Sciatic nerve (tissue), 2 donors: ENCODE measurements around the gene SLC9B1. TPM values are rescaled to one million over a fixed set of nuclear protein-coding genes. Genes with fewer than 3 reads are reported as not detected.
A peak's percentile ranks its signal among the peaks of the same experiment; 100 is the strongest.

Experiments used
- ATAC-seq: fragments of 200-7000 bp; cut with Tn5 transposase; one replicate; pipeline ENCODE4 v1.9.1; 2020; ENCODE audit warnings: mild to moderate bottlenecking, moderate library complexity
- DNase-seq: peaks from one replicate; pipeline ENCODE4 v3.0.0-alpha.2; 2020; ENCODE audit warnings: low spot score
- intact Hi-C: fragments of 100-400 bp; cut with DNase I; formaldehyde crosslinking; loops from one replicate; pipeline ENCODE4 v1.14.2; 2022
- total RNA-seq: library from RNA; stranded (reverse); fragmentation: NEBNext Ultra II Directional; extraction: Animal tissue kit (Norgen Biotek cat#: 25700); gene quantifications from one replicate; pipeline ENCODE4 v1.2.1, GENCODE V29; 2021
- donor health status: DM: no; HTN: no; CAD: no.
- donor health status: DM: no; HTN: no; CAD: no.

Gene SLC9B1
- 3.7 TPM for total RNA-seq

- ATAC-seq (peak; percentile 100), DNase-seq (peak; percentile 98)
- intact Hi-C loops, result no loop called here
Observed at GRCh38 chr4:103019308-103020124, at the start of gene SLC9B1. SLC9B1 (minus strand) TSS chr4:103019705; CDS start chr4:102991711, 27,994 bp downstream.

- DNase-seq, result no peak
- intact Hi-C loops, result no loop called here
- ATAC-seq, result no peak
Observed at GRCh38 chr4:103067841-103068547, 48.5 kb upstream of the SLC9B1 start.

- intact Hi-C loops, result no loop called here
- no peak for ATAC-seq
- no peak for DNase-seq
Observed at GRCh38 chr4:103060453-103061148, 41.1 kb upstream of the SLC9B1 start.

- ATAC-seq, result peak; percentile 84
- DNase-seq, result no peak
- intact Hi-C loops, result no loop called here
Observed at GRCh38 chr4:103054030-103054429, 34.5 kb upstream of the SLC9B1 start.

GRCh38 chr4:103052779-103053178 is 33.3 kb upstream of the SLC9B1 start:
- ATAC-seq (peak; percentile 72), DNase-seq (no peak)
- intact Hi-C loops, result no loop called here

- DNase-seq, result no peak
- intact Hi-C loops, result no loop called here
- no peak for ATAC-seq
Observed at GRCh38 chr4:103052145-103052544, 32.6 kb upstream of the SLC9B1 start.

GRCh38 chr4:103050736-103051436 is 31.4 kb upstream of the SLC9B1 start:
- ATAC-seq (no peak), DNase-seq (no peak)
- intact Hi-C loops, result no loop called here

GRCh38 chr4:103046416-103047290 is 27.1 kb upstream of the SLC9B1 start:
- peak; percentile 76 for ATAC-seq
- intact Hi-C loops, result no loop called here
- no peak for DNase-seq

- intact Hi-C loops, result no loop called here
- DNase-seq (no peak), ATAC-seq (no peak)
Observed at GRCh38 chr4:103044183-103044582, 24.7 kb upstream of the SLC9B1 start.

GRCh38 chr4:103036169-103036568 is 16.7 kb upstream of the SLC9B1 start:
- intact Hi-C loops, result no loop called here
- ATAC-seq (no peak), DNase-seq (no peak)

GRCh38 chr4:103032574-103032973 is 13.1 kb upstream of the SLC9B1 start:
- ATAC-seq (no peak), DNase-seq (no peak)
- intact Hi-C loops, result loop anchor here (2.0 kb wide), 1 partner anchor 30 kb away; no protein-coding TSS in a partner anchor

- no peak for DNase-seq
- ATAC-seq, result no peak
- intact Hi-C loops, result no loop called here
Observed at GRCh38 chr4:103030791-103031190, 11.3 kb upstream of the SLC9B1 start.

GRCh38 chr4:103029300-103029699 is 9.8 kb upstream of the SLC9B1 start:
- ATAC-seq (no peak), DNase-seq (no peak)
- intact Hi-C loops, result no loop called here

GRCh38 chr4:103026868-103027267 is 7.4 kb upstream of the SLC9B1 start:
- ATAC-seq (no peak), DNase-seq (no peak)
- intact Hi-C loops, result no loop called here

GRCh38 chr4:103024996-103025395 is 5.5 kb upstream of the SLC9B1 start:
- ATAC-seq (no peak), DNase-seq (no peak)
- intact Hi-C loops, result no loop called here

- intact Hi-C loops, result no loop called here
- DNase-seq, result no peak
- no peak for ATAC-seq
Observed at GRCh38 chr4:103021120-103021519, 1.6 kb upstream of the SLC9B1 start.

- intact Hi-C loops, result no loop called here
- ATAC-seq, result peak; percentile 48
- DNase-seq, result no peak
Observed at GRCh38 chr4:103018391-103019307, 856 bp downstream of the SLC9B1 start.
